Caco-2 (cell line): Measurements from ENCODE around the gene MUC22. TPM values are rescaled to one million over a fixed set of nuclear protein-coding genes. Genes with fewer than 3 reads are reported as not detected.
"Not testable (repeated sequence)": the region's sequence is repeated elsewhere in the genome, so short reads cannot be mapped to it uniquely, and the experiment has no call there.

Experiments used
- BruUV-seq: library from RNA; stranded (reverse); fragments of 400-500 nt; replicated peaks from 2 replicates; lab custom pipeline; 2021; lab: Mats Ljungman, UMichigan
- CTCF ChIA-PET: fragments of 300-600 bp; sonication (Branson Sonifier 250); formaldehyde crosslinking; loops from one replicate; lab custom pipeline; 2022; ENCODE audit warnings: antibody characterized with exemption; lab: Charles Lee
- POLR2A ChIA-PET: fragments of 300-600 bp; sonication (Branson Sonifier 250); formaldehyde crosslinking; loops from one replicate; lab custom pipeline; 2022; ENCODE audit warnings: antibody characterized with exemption; lab: Charles Lee
- DNase-seq, 2 experiments: peaks; one replicate each; pipeline versions ENCODE4 v3.0.0 to v3.0.0-alpha.2; 2020 to 2022
- H3K27me3 ChIP-seq: replicated peaks from 2 replicates; pipeline ENCODE4 v1.6.0; 2011; ENCODE audit warnings: low read length; ENCODE audit not compliant: control insufficient read depth, insufficient read depth
- H3K36me3 ChIP-seq: 2 replicates; pipeline ENCODE4 v1.5.1; 2011; ENCODE audit warnings: low read length; ENCODE audit not compliant: control insufficient read depth, insufficient read depth
- H3K4me1 ChIP-seq: fragments of 250-450 bp; sonication (Bioruptor Pico); 2 replicates; pipeline ENCODE4 v1.5.1; 2020; ENCODE audit warnings: mild to moderate bottlenecking
- H3K4me3 ChIP-seq: 2 replicates; pipeline ENCODE4 v1.5.1; 2011; ENCODE audit warnings: low read depth, mild to moderate bottlenecking, control low read depth, low read length
- H3K9me3 ChIP-seq: fragments of 250-450 bp; sonication (Bioruptor Pico); 2 replicates; pipeline ENCODE4 v1.5.1; 2020; ENCODE audit warnings: mild to moderate bottlenecking, moderate library complexity
- H3K27ac Mint-ChIP-seq: one replicate; pipeline ENCODE4 v1.8.0; 2022; ENCODE audit warnings: mixed read lengths; ENCODE audit not compliant: unreplicated experiment
- H3K27me3 Mint-ChIP-seq: one replicate; pipeline ENCODE4 v1.8.0; 2022; ENCODE audit warnings: mixed read lengths; ENCODE audit not compliant: insufficient read depth, unreplicated experiment
- H3K36me3 Mint-ChIP-seq: one replicate; pipeline ENCODE4 v1.8.0; 2022; ENCODE audit warnings: mild to moderate bottlenecking, mixed read lengths; ENCODE audit not compliant: insufficient read depth, unreplicated experiment
- H3K4me1 Mint-ChIP-seq: one replicate; pipeline ENCODE4 v1.8.0; 2022; ENCODE audit warnings: low read depth, mixed read lengths; ENCODE audit not compliant: unreplicated experiment
- H3K4me3 Mint-ChIP-seq: one replicate; pipeline ENCODE4 v1.8.0; 2022; ENCODE audit warnings: mild to moderate bottlenecking, moderate library complexity, mixed read lengths; ENCODE audit not compliant: unreplicated experiment
- H3K9me3 Mint-ChIP-seq: one replicate; pipeline ENCODE4 v1.8.0; 2022; ENCODE audit warnings: mixed read lengths; ENCODE audit not compliant: unreplicated experiment
- CTCF ChIP-seq, 2 experiments: fragments of 200-600 bp in 1 of 2; IDR thresholded peaks; 1 replicate in 1 of 2; 2 replicates in 1 of 2; pipeline versions ENCODE4 v1.5.1 to v1.8.0; 2011 to 2022; ENCODE audit warnings: antibody characterized with exemption in 1 of 2, control low read depth in 1 of 2, inconsistent platforms in 1 of 2, low read depth in 1 of 2, low read length in 1 of 2, mild to moderate bottlenecking in 1 of 2, moderate library complexity in 1 of 2; ENCODE audit not compliant: insufficient read depth in 1 of 2, severe bottlenecking in 1 of 2, unreplicated experiment in 1 of 2
- intact Hi-C: fragments of 100-400 bp; cut with micrococcal nuclease; formaldehyde crosslinking; loops from one replicate; pipeline ENCODE4 v1.10.0; 2022; ENCODE audit not compliant: unreplicated experiment
- total RNA-seq: library from RNA; stranded (reverse); gene quantifications from 2 replicates; pipeline ENCODE4 v1.2.3, GENCODE V29; 2022

Gene MUC22
- total RNA-seq, 1 experiment from 2014 or later: not detected

GRCh38 chr6:30966154-30966553 lies 44.1 kb upstream of the MUC22 start:
- TF ChIP-seq CTCF (IDR thresholded peaks at IDR 0.05; ENCODE audit: insufficient read depth in 1 of 2, low read depth in 1 of 2, low read length in 1 of 2, severe bottlenecking in 1 of 2, unreplicated experiment in 1 of 2): no peak
- CTCF ChIA-PET: no interaction called here
- no TSS peak for BruUV-seq

GRCh38 chr6:30969171-30969570 lies 41.1 kb upstream of the MUC22 start:
- H3K4me3 ChIP-seq, CTCF ChIA-PET, intact Hi-C loops, H3K9me3 ChIP-seq, H3K36me3 ChIP-seq, H3K4me1 Mint-ChIP-seq, H3K27me3 Mint-ChIP-seq, POLR2A ChIA-PET, H3K27ac Mint-ChIP-seq, H3K9me3 Mint-ChIP-seq, H3K4me1 ChIP-seq, DNase-seq, BruUV-seq, H3K4me3 Mint-ChIP-seq, H3K36me3 Mint-ChIP-seq, H3K27me3 ChIP-seq: not testable (repeated sequence)

More at GRCh38 chr6:30966154-30966553, 44.1 kb upstream of the MUC22 start:
- intact Hi-C loops: no loop called here
- H3K4me1 ChIP-seq: no peaks in the 10 kb centered on the region
- Mint-ChIP-seq H3K36me3 (no peaks in the 10 kb centered on the region), H3K4me1 (peaks cover 3% of the 10 kb centered on the region), H3K4me3 (no peak overlapping the region), H3K9me3 (no peaks in the 10 kb centered on the region), H3K27ac (no peak overlapping the region), H3K27me3 (peaks cover 4% of the 10 kb centered on the region)
- H3K36me3 ChIP-seq: no peaks in the 10 kb centered on the region
- POLR2A ChIA-PET: no interaction called here
- DNase-seq: no peak
- H3K4me3 ChIP-seq: no peak overlapping the region
- no peaks in the 10 kb centered on the region for H3K27me3 ChIP-seq
- no peaks in the 10 kb centered on the region for H3K9me3 ChIP-seq

GRCh38 chr6:30970946-30971345 lies 39.3 kb upstream of the MUC22 start:
- ChIA-PET CTCF (no interaction called here), POLR2A (no interaction called here)
- Histone ChIP-seq H3K4me1 (no peaks in the 10 kb centered on the region), H3K9me3 (no peaks in the 10 kb centered on the region), H3K36me3 (no peaks in the 10 kb centered on the region), H3K4me3 (no peak overlapping the region), H3K27me3 (no peaks in the 10 kb centered on the region)
- H3K4me1 Mint-ChIP-seq: no peaks in the 10 kb centered on the region
- H3K9me3 Mint-ChIP-seq: no peaks in the 10 kb centered on the region
- DNase-seq: no peak
- H3K36me3 Mint-ChIP-seq: no peaks in the 10 kb centered on the region
- H3K27me3 Mint-ChIP-seq: peaks cover 4% of the 10 kb centered on the region
- intact Hi-C loops: no loop called here
- no peak overlapping the region for H3K4me3 Mint-ChIP-seq
- no peak for TF ChIP-seq CTCF (IDR thresholded peaks at IDR 0.05; ENCODE audit: insufficient read depth in 1 of 2, low read depth in 1 of 2, low read length in 1 of 2, severe bottlenecking in 1 of 2, unreplicated experiment in 1 of 2)
- H3K27ac Mint-ChIP-seq: no peak overlapping the region
- BruUV-seq: no TSS peak

- no peak for DNase-seq
- Histone ChIP-seq H3K4me1 (no peaks in the 10 kb centered on the region), H3K4me3 (no peak overlapping the region), H3K27me3 (no peaks in the 10 kb centered on the region), H3K9me3 (no peaks in the 10 kb centered on the region), H3K36me3 (no peaks in the 10 kb centered on the region)
- BruUV-seq: no TSS peak
- no peak overlapping the region for H3K27ac Mint-ChIP-seq
- H3K27me3 Mint-ChIP-seq: no peaks in the 10 kb centered on the region
- H3K4me3 Mint-ChIP-seq: no peak overlapping the region
- POLR2A ChIA-PET: no interaction called here
- no peaks in the 10 kb centered on the region for H3K36me3 Mint-ChIP-seq
- CTCF ChIA-PET: no interaction called here
- H3K4me1 Mint-ChIP-seq: no peaks in the 10 kb centered on the region
- intact Hi-C loops: no loop called here
- TF ChIP-seq CTCF (IDR thresholded peaks at IDR 0.05; ENCODE audit: insufficient read depth in 1 of 2, low read depth in 1 of 2, low read length in 1 of 2, severe bottlenecking in 1 of 2, unreplicated experiment in 1 of 2): no peak
- H3K9me3 Mint-ChIP-seq: no peaks in the 10 kb centered on the region
These were observed 37.5 kb upstream of the MUC22 start for GRCh38 chr6:30972816-30973215.
